CD4-positive, alpha-beta T cell treated with Interleukin-21 for 1 hour (primary cell): ENCODE measurements around the gene SCN4A.

ENCODE experiments used
- DNase-seq: peaks from one replicate; pipeline ENCODE4 v3.0.0-alpha.2; 2020

Gene SCN4A

GRCh38 chr17:63954402-63955063 lies 18.2 kb downstream of the SCN4A start:
- DNase-seq, result peak; percentile 49

DNA sequence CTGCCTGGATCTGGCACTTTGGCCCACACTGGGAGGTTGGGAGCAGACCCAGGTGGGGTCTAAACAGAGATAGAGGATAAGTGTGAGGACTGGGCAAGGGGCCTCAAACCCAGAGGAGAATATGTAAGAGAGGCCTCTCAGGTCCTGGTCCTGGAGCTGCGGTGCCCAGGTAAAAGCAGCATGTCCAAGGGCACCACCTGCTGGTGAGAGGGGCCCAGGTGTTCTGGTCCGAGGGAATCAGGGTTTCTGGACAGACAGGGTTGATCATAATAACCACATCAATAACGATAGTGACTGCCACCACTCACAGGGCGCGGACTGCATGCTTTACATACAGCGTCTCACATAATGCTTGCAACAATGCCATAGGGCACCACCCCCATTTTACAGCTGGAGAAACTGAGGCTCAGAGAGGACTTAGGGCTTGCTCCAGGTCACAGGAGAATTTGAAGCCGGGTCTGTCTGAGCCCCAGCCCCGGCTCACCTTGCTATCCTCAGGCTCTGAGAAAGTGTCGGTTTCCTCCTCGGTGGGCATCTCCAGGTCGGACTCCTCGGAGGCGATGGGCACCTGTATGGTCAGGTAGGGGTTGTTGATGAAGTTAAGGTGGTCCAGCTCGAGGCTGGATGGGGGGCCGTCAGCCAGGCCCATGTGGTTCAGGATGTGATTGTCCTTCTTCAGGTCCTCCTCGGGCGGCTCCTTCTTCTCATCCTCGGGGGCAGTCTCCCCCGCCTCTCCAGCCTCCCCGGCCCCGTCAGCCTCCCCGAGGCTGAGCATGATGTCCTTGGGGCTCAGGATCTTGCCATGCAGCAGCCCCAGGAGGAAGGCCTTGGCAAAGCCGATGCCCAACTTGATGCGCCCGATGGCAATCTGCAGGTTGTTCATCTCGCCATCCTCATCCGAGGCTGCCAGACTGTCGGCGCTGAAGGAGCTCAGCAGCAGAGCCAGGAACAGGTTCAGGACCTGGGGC lies 21.5 kb downstream of the SCN4A start:
- peak; percentile 52 for DNase-seq

DNA sequence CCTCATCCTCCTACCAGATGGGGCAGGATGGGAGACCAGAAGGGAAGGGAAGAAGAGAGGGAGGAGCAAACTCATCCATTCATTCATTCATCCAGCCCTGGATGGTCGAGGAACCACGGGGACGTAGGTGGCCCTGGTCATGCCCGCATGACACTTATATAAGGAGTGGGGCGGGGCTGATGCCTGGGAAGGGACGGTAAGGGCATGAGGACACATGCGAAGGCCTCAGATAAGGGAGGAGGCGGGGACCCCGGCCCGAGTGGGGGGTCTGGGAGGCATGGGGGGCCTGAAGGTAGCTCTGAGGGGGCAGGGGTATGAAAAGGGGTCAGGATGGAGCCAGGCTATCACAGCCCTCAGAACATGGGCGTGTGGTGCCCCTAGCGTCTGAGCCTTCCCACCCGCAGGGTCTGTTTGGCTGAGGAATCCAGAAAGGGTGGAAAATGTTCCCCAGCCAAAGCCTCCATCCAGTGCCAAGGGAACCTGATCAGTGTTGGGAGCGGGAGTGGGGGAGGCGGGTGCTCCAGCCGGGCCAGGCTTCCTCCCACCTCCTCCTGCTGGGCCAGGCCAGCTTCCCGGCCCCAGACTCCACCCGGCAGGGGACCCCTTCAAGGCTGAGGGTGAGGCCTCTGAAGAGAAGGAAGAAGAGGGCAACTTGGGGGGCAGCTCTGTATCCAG lies 23.0 kb downstream of the SCN4A start:
- no peak for DNase-seq

GRCh38 chr17:63948521-63948920 lies 24.2 kb downstream of the SCN4A start:
- DNase-seq, result no peak

- DNase-seq, result no peak
Observed at GRCh38 chr17:63947711-63948330, 24.9 kb downstream of the SCN4A start.

- peak; percentile 66 for DNase-seq
Observed at GRCh38 chr17:63946440-63947363, 26.0 kb downstream of the SCN4A start.

- DNase-seq, result no peak
Observed at GRCh38 chr17:63945784-63946439, 26.8 kb downstream of the SCN4A start.

DNA sequence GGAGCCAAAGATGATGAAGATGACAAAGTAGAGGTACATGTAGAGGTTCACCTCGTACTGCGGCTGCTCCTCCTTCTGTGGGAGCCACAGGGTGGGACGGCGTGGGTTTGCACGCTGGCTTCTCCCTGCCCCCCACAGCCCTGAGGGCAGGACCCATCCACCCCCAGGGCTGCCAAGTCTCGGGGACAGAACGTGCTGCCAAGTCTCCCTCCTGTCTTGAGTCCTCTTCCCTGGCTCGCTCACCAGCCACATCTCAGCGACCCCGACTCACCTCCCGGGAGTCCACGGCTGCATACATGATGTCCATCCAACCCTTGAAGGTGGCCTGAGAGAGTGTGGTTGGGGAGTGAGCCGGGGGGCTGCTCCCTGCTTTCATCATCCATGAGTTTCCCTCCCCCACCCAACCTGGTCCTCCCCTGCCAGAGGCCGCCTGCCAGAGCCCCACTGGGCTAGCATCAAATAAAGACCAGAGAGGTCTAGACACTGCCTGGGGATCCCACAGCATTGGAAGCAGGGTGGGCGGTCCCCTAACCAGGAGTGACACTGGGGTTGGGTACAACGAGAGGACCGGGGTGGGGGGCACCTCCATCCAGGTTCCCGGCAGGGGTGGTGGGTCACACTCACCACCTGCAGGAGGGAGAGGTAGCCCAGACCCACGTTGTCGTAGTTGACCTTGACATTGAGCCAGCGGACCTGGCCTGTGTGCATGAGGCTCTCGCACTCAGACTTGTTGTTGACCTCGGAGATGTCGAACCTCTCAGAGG lies 27.8 kb downstream of the SCN4A start:
- no peak for DNase-seq

- no peak for DNase-seq
Observed at GRCh38 chr17:63943745-63944144, 29.0 kb downstream of the SCN4A start.

GRCh38 chr17:63942309-63942985 lies 30.3 kb downstream of the SCN4A start:
- DNase-seq, result no peak

DNA sequence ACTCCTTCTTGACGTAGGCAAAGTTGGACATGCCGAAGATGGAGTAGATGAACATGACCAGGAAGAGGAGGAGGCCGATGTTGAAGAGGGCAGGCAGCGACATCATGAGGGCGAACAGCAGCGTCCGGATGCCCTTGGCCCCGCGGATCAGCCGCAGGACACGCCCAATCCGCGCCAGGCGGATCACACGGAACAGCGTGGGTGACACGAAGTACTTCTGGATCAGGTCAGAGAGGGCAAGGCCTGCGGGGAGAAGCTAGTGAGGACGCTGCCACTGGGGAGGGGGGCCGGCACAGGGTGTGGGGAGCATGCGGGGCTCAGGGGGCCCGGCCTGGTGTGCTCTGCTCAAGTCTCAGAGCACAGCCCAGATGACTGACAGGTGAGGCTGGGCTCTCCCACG lies 31.0 kb downstream of the SCN4A start:
- no peak for DNase-seq

- no peak for DNase-seq
Observed at GRCh38 chr17:63941162-63941561, 31.6 kb downstream of the SCN4A start.

- no peak for DNase-seq
Observed at GRCh38 chr17:63940584-63940983, 32.1 kb downstream of the SCN4A start.

DNA sequence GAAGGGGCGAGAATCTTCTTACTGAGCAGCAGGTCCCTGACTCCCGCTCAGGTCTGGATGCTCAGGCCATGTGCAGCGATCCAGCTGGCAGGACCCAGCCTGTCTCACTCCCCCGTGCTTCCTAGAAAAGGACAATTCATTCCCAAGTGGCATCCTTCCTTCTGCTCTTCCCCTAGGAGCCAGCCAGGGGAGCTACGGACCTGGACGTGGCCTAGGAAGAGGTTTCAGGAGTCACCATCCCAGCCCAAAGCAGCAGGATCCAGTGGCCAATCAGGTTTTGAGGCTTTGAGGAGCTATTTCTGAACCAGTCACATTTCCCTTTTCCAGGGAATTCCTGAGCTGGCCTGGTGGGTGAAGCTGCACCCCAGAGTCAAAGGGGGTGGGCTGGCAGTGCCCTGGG lies 32.8 kb downstream of the SCN4A start:
- no peak for DNase-seq

- no peak for DNase-seq
Observed at GRCh38 chr17:63939401-63939800, 33.3 kb downstream of the SCN4A start.

DNA sequence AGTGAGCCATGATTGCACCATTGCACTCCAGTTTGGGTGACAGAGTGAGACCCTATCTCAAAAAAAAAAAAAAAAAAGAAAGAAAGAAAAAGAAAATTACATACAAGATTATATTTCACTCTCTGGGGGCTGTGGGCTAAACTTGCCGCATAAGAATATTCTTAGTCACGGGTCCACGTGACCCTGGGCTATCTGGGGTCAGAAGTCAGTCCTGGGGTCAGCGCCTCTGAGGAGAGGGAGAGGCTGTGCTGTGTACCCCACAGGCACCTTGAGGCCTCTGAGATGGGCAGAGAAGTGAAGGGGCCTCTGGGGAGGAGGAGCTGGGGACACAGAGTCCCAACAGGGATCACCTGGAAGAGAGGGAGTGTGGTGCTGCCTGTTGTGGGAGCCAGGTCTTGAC lies 34.8 kb downstream of the SCN4A start:
- DNase-seq, result no peak

GRCh38 chr17:63937319-63937718 lies 35.4 kb downstream of the SCN4A start:
- DNase-seq, result no peak

DNA sequence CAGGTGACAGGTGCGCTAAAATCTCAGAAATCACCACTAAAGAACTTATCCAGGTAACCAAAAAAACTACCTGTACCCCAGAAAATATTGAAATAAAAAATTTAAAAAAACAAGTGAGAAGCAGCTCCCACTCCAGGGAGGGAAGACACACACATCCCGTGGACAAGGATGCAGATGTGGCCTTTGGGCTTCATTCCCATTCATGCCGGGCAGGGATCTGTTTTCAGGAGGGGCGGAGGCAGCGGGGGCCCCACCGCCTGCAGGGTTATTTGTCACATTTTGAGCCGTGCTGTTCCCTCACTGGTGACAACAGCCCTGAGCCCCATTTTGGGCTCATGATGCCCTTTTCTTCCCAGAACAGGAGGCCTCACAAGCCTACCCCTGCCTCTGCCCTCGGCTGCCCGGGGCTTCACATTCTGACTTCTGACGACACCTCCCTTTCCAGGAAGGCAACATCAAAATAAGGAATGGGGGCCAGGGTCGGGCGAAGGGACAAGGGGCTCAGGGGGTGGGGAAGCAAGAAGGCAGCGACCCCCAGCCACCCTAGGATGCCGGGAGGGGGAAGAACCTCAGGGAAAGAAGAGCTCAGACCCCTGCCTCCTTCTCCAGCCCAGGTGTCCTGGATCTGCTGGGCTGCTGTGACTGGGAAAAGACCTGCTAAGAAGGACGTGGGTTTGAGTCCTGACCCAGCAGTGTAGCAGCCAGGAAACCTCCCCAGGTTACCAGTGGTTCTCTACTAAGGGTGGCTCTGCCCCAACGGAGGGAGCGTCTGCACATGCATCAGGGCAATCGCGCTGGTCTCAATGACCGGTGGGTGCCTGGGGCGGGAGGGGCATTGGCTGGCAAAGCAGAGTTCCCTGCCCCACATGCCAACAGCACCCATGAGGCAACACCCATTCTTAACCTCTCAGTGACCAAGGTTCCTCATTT lies 38.3 kb downstream of the SCN4A start:
- DNase-seq, result no peak

DNA sequence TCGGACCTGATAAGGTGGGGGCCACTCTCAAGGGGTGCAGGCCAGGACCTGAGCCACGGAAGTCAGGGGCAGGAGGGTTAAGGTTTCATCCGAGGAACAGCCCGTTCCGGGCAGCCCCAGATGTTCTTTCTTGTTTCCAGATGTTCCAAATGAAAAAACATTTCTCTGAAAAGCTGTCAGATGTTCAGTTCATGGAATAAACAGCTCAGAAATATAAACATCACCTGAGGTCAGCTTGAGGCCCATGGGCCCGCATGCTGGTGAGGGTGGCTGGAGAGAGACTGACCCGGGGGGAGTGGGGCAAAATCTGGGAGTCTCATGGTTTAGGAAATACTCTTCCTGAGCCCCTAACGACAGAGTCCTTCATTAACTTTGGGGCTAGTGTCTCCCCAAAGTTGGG lies 39.1 kb downstream of the SCN4A start:
- DNase-seq, result no peak
